KOPT-K1 (cell line): Measurements from ENCODE around the gene TMEM218.
"Not testable (repeated sequence)": the region's sequence is repeated elsewhere in the genome, so short reads cannot be mapped to it uniquely, and the experiment has no call there.

Experiments
- H3K27ac ChIP-seq: fragments of 200-600 bp; sonication (generic); 2 replicates; pipeline ENCODE4 v1.5.1; 2016; ENCODE audit warnings: antibody characterized with exemption, mild to moderate bottlenecking, low read depth, low read length; ENCODE audit not compliant: poor library complexity, severe bottlenecking
- H3K36me3 ChIP-seq: fragments of 200-600 bp; sonication (generic); 2 replicates; pipeline ENCODE4 v1.5.1; 2017; ENCODE audit warnings: antibody characterized with exemption, mild to moderate bottlenecking, low read length, moderate library complexity; ENCODE audit not compliant: insufficient read depth
- H3K9me3 ChIP-seq: fragments of 200-600 bp; sonication (generic); 2 replicates; pipeline ENCODE4 v1.5.1; 2017; ENCODE audit warnings: antibody characterized with exemption, low read length, mild to moderate bottlenecking; ENCODE audit not compliant: insufficient read depth, poor library complexity, severe bottlenecking

TMEM218 gene

GRCh38 chr11:125068368-125068767 is 43.1 kb downstream of the TMEM218 start:
- H3K27ac ChIP-seq: no peak overlapping the region
- no peaks in the 10 kb centered on the region for H3K36me3 ChIP-seq
- no peaks in the 10 kb centered on the region for H3K9me3 ChIP-seq

GRCh38 chr11:125064070-125064469 is 47.4 kb downstream of the TMEM218 start:
- Histone ChIP-seq H3K27ac (no peak overlapping the region), H3K9me3 (no peaks in the 10 kb centered on the region), H3K36me3 (no peaks in the 10 kb centered on the region)

GRCh38 chr11:125063429-125064043 is 47.9 kb downstream of the TMEM218 start:
- Histone ChIP-seq H3K27ac (no peak overlapping the region), H3K36me3 (no peaks in the 10 kb centered on the region), H3K9me3 (no peaks in the 10 kb centered on the region)

GRCh38 chr11:125062931-125063428 is 48.4 kb downstream of the TMEM218 start, which contains the start of gene SLC37A2:
Gene SLC37A2 (plus strand): TSS chr11:125063305. CDS start chr11:125063368, 63 bp downstream.
- Histone ChIP-seq H3K27ac (no peak within 1 kb of the TSS), H3K36me3 (no peaks in the 10 kb centered on the region), H3K9me3 (no peaks in the 10 kb centered on the region)

- Histone ChIP-seq H3K27ac (no peak overlapping the region), H3K9me3 (no peaks in the 10 kb centered on the region), H3K36me3 (no peaks in the 10 kb centered on the region)
Measured at GRCh38 chr11:125062218-125062930, 49.1 kb downstream of the TMEM218 start.

GRCh38 chr11:125061281-125061680 is 50.1 kb downstream of the TMEM218 start:
- H3K9me3 ChIP-seq: no peaks in the 10 kb centered on the region
- H3K36me3 ChIP-seq: no peaks in the 10 kb centered on the region
- H3K27ac ChIP-seq: no peak overlapping the region

GRCh38 chr11:125057693-125058016 is 53.8 kb downstream of the TMEM218 start:
- H3K27ac ChIP-seq: no peak overlapping the region
- H3K9me3 ChIP-seq: no peaks in the 10 kb centered on the region
- H3K36me3 ChIP-seq: no peaks in the 10 kb centered on the region

GRCh38 chr11:125056931-125057692 is 54.3 kb downstream of the TMEM218 start:
- H3K27ac ChIP-seq: no peak overlapping the region
- H3K36me3 ChIP-seq: no peaks in the 10 kb centered on the region
- no peaks in the 10 kb centered on the region for H3K9me3 ChIP-seq

- not testable (repeated sequence) for H3K9me3 ChIP-seq, H3K36me3 ChIP-seq, H3K27ac ChIP-seq
Measured at GRCh38 chr11:125056111-125056510, 55.3 kb downstream of the TMEM218 start.

- H3K36me3 ChIP-seq: no peaks in the 10 kb centered on the region
- H3K27ac ChIP-seq: no peak overlapping the region
- no peaks in the 10 kb centered on the region for H3K9me3 ChIP-seq
Measured at GRCh38 chr11:125055107-125055715, 56.2 kb downstream of the TMEM218 start.

- Histone ChIP-seq H3K36me3 (no peaks in the 10 kb centered on the region), H3K9me3 (no peaks in the 10 kb centered on the region), H3K27ac (no peak overlapping the region)
Measured at GRCh38 chr11:125053167-125053566, 58.3 kb downstream of the TMEM218 start.

GRCh38 chr11:125052047-125052446 is 59.4 kb downstream of the TMEM218 start:
- H3K36me3 ChIP-seq: no peaks in the 10 kb centered on the region
- no peak overlapping the region for H3K27ac ChIP-seq
- H3K9me3 ChIP-seq: no peaks in the 10 kb centered on the region

GRCh38 chr11:125049164-125049792 is 62.1 kb downstream of the TMEM218 start:
- H3K36me3 ChIP-seq: no peaks in the 10 kb centered on the region
- H3K9me3 ChIP-seq: peaks cover 8% of the 10 kb centered on the region
- H3K27ac ChIP-seq: no peak overlapping the region
